Common myeloid progenitor, CD34-positive (primary cell): ENCODE measurements around the gene PLEKHO1.

Source experiments
- CTCF ChIA-PET: fragments of 350-600 bp; sonication (Branson Sonifier 250); formaldehyde crosslinking; loops from one replicate; lab custom pipeline; 2021; ENCODE audit warnings: antibody characterized with exemption; lab: Charles Lee
- POLR2A ChIA-PET: fragments of 350-600 bp; sonication (Branson Sonifier 250); formaldehyde crosslinking; loops from one replicate; lab custom pipeline; 2021; ENCODE audit warnings: antibody characterized with exemption; lab: Charles Lee
- DNase-seq, 3 donors: peaks; one replicate each; pipeline versions ENCODE4 v3.0.0 to v3.0.0-alpha.2; 2013
- H3K27ac ChIP-seq, 2 experiments: 1 replicate in 1 of 2; 2 replicates in 1 of 2; pipeline ENCODE4 v1.7.0; 2013; ENCODE audit warnings: inconsistent platforms in 2 of 2, low read length in 2 of 2, mild to moderate bottlenecking in 2 of 2, low read depth in 1 of 2, moderate library complexity in 1 of 2; ENCODE audit not compliant: severe bottlenecking in 2 of 2, insufficient read depth in 1 of 2, poor library complexity in 1 of 2
- H3K27me3 ChIP-seq, 5 experiments: replicated peaks in 2 of 5; 1 replicate in 3 of 5; 2 replicates in 2 of 5; pipeline versions ENCODE4 v1.6.1 to v1.7.0; 2013; ENCODE audit warnings: low read length in 4 of 5, mild to moderate bottlenecking in 2 of 5, moderate library complexity in 2 of 5, inconsistent platforms in 1 of 5; ENCODE audit not compliant: insufficient read depth in 5 of 5, control insufficient read depth in 4 of 5
- H3K36me3 ChIP-seq, 4 experiments: 1 replicate in 2 of 4; 2 replicates in 2 of 4; pipeline versions ENCODE4 v1.6.1 to v1.7.0; 2013; ENCODE audit warnings: low read length in 3 of 4, control low read depth in 1 of 4, mild to moderate bottlenecking in 1 of 4; ENCODE audit not compliant: control insufficient read depth in 4 of 4, insufficient read depth in 4 of 4
- H3K4me1 ChIP-seq, 4 experiments: 1 replicate in 3 of 4; 2 replicates in 1 of 4; pipeline versions ENCODE4 v1.6.1 to v1.7.1; 2013; ENCODE audit warnings: low read length in 3 of 4, mild to moderate bottlenecking in 3 of 4, control low read depth in 1 of 4, inconsistent platforms in 1 of 4, moderate library complexity in 1 of 4; ENCODE audit not compliant: control insufficient read depth in 4 of 4, insufficient read depth in 4 of 4; ENCODE audit errors: control extremely low read depth in 1 of 4
- H3K4me3 ChIP-seq, 7 experiments: 1 replicate in 4 of 7; 2 replicates in 3 of 7; pipeline versions ENCODE4 v1.5.1 to v1.7.0; 2013; ENCODE audit warnings: mild to moderate bottlenecking in 7 of 7, low read length in 6 of 7, moderate library complexity in 6 of 7, inconsistent platforms in 2 of 7, low read depth in 2 of 7, control low read depth in 1 of 7; ENCODE audit not compliant: insufficient read depth in 4 of 7, control insufficient read depth in 1 of 7; ENCODE audit errors: extremely low read depth in 1 of 7
- H3K9me3 ChIP-seq, 5 experiments: 1 replicate in 4 of 5; 2 replicates in 1 of 5; pipeline versions ENCODE4 v1.6.1 to v1.7.1; 2013; ENCODE audit warnings: low read length in 4 of 5, mild to moderate bottlenecking in 2 of 5, inconsistent platforms in 1 of 5, low read depth in 1 of 5, moderate library complexity in 1 of 5; ENCODE audit not compliant: control insufficient read depth in 4 of 5, insufficient read depth in 2 of 5; ENCODE audit errors: control extremely low read depth in 1 of 5
- WGBS: methylation state at CpG from one replicate; pipeline ENCODE4 v1.1.5; 2013; ENCODE audit not compliant: insufficient coverage; 5-methylcytosine and 5-hydroxymethylcytosine counted together

Gene PLEKHO1

DNA sequence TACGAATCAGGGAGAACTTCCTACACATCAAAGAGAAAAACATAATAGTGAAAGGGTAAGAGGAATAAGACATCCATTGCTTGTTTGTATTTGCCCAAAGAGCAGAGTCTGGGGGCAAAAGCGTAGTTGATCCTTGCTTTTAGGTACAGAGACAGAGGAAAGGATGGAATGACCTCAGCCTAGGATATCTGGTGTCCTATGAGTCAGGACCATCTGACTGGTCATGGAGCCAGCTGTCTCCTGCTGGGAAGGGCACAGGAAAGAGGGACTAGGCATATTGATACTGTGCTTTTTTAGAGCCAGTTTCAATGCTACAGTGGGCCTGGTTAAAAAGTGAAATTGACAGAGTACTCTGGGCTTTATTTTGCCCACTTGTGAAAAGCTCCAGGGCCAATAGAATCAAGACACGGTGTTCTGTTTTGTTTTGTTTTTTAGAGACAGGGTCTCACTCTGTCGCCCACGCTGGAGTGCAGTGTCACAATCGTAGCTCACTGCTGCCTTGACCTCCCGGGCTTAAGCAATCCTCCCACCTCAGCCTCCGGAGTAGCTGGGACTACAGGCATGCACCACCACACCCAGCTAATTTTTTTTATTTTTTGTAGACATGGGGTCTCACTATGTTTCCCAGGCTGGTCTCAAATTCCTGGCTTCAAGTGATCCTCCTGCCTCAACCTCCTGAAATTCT is 3.2 kb downstream of the PLEKHO1 start:
- Histone ChIP-seq H3K4me1 (peaks cover 15 to 52% (median 37%) of the 10 kb centered on the region in 4 experiments), H3K36me3 (peaks cover 14 to 57% (median 41%) of the 10 kb centered on the region in 4 experiments), H3K4me3 (no peak overlapping the region), H3K27ac (no peak overlapping the region), H3K27me3 (no peaks in the 10 kb centered on the region), H3K9me3 (no peaks in the 10 kb centered on the region)
- CTCF ChIA-PET: interaction anchor here (0.7 to 4.4 kb wide), 8 partner anchors 8 to 79 kb away, joined by 3 to 39 read pairs (median 6); no protein-coding TSS in a partner anchor
- DNase-seq: no peak
- WGBS: 92% methylated on average over 7 of the region's 8 CpGs
- POLR2A ChIA-PET: interaction anchor here (0.8 kb wide), 1 partner anchor 9 kb away, joined by 3 read pairs; no protein-coding TSS in a partner anchor

DNA sequence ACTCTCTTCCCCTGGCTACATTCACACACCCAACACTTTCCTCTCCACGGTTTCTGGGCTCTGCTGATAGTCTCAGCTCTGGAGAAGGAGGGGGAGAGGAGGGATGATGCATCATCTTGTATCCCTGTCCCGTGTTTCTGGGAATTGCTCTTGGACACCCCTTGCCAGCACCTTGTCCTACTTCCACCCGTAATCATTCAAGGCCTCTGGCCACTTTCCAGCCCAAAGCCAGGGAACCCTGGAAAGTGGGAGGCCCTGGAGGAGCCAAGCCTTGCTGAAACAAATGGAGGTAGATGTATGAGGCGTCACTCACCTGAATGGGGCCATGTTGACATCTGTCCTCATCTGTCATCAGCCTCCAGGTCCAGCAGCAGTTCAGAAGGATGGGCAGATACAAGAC is 4.4 kb downstream of the PLEKHO1 start:
- peaks cover 14 to 68% (median 46%) of the 10 kb centered on the region in 4 experiments for H3K36me3 ChIP-seq
- WGBS: 100% methylated on average over 1 of the region's 4 CpGs
- no peak overlapping the region for H3K4me3 ChIP-seq
- ChIA-PET POLR2A (no interaction called here), CTCF (interaction anchor here (2.3 kb wide), 1 partner anchor 80 kb away, joined by 8 read pairs; no protein-coding TSS in a partner anchor)
- H3K4me1 ChIP-seq: peaks cover 9 to 50% (median 38%) of the 10 kb centered on the region in 4 experiments
- no peaks in the 10 kb centered on the region for H3K9me3 ChIP-seq
- no peaks in the 10 kb centered on the region for H3K27me3 ChIP-seq
- H3K27ac ChIP-seq: peak overlapping the region in 1 of 2 experiments; percentile 12
- no peak for DNase-seq

DNA sequence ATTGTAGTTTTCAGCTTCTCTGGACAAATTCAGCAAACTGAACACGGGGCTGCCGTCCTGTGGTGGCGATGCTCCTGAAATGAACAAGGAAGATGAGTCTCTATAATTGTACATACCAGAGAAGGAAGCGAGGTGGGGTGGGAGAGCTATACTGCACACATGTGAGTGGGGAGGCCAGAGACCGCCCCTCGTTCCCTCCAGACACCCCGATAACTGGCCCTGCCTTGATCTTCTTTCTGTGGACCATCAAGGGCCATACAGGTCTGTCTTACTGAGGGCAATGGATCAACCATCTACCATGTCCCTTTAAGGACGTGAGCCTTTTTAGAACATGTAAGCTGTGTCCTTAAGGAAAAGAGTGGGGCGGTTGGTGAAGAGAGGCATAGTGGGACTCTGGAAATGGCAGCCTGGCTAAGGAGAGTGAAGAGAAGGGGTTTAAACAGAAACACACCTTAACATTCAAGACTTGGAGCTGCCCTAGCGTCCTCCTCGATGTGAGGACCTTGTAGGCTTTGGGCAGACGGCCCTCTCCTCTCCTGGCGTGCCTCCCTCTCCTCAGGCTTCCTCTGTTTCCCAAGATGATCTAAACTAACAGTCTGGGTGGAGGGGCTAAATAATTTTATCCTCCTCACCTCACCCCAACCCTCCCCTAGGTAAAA is 5.8 kb downstream of the PLEKHO1 start:
- Histone ChIP-seq H3K36me3 (peaks cover 14 to 73% (median 52%) of the 10 kb centered on the region in 4 experiments), H3K4me3 (no peak overlapping the region), H3K27me3 (no peaks in the 10 kb centered on the region), H3K27ac (peak overlapping the region in 1 of 2 experiments; percentile 39), H3K4me1 (peaks cover 15 to 61% (median 49%) of the 10 kb centered on the region in 4 experiments), H3K9me3 (no peaks in the 10 kb centered on the region)
- 100% methylated on average over 8 of the region's 13 CpGs for WGBS
- no peak for DNase-seq
- CTCF ChIA-PET: interaction anchor here (0.8 to 22.4 kb wide), 4 partner anchors 10 to 82 kb away, joined by 3 to 239 read pairs (median 6); no protein-coding TSS in a partner anchor
- POLR2A ChIA-PET: no interaction called here

DNA sequence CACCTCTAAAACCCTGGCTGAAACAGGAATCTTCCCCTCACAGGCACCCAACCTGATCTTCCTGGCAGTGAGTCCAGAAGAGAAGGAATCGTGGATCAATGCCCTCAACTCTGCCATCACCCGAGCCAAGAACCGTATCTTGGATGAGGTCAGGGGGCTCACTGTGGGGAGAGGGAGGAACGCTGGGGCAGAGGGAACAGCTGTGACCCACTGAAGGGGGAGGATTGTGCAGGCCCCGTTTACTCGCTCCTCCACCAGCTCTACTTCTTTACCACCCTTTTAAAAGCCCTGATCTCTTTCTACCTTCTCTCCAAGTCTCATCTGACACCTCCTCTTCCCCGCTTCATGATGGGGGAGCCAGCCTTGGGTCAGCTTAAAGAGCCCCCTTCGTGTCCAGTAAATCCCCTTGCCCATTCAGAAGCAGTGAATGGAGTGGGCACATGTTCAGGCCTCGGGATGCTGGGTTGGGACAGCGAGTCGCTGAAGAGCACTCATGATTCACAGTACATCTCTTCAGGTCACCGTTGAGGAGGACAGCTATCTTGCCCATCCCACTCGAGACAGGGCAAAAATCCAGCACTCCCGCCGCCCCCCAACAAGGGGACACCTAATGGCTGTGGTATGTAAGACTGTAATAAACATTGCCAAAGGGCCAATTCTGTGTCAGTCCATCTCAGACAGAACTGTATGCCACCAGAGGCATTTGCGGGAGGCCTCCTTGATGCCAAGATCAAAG is 7.3 kb downstream of the PLEKHO1 start:
- peaks cover 14 to 71% (median 51%) of the 10 kb centered on the region in 4 experiments for H3K36me3 ChIP-seq
- CTCF ChIA-PET: interaction anchor here (1.1 to 22.4 kb wide), 5 partner anchors 18 to 107 kb away, joined by 3 to 239 read pairs (median 4); no protein-coding TSS in a partner anchor
- POLR2A ChIA-PET: interaction anchor here (0.6 to 6.9 kb wide), 3 partner anchors 7 to 197 kb away, joined by 3 to 49 read pairs (median 7); partner anchors contain the start of gene PLEKHO1
- no peak overlapping the region for H3K4me3 ChIP-seq
- peak overlapping the region in 1 of 2 experiments; percentile 12 for H3K27ac ChIP-seq
- DNase-seq: no peak
- no peaks in the 10 kb centered on the region for H3K9me3 ChIP-seq
- WGBS: 97% methylated on average over 10 of the region's 16 CpGs
- no peaks in the 10 kb centered on the region for H3K27me3 ChIP-seq
- H3K4me1 ChIP-seq: peaks cover 27 to 64% (median 51%) of the 10 kb centered on the region in 4 experiments

DNA sequence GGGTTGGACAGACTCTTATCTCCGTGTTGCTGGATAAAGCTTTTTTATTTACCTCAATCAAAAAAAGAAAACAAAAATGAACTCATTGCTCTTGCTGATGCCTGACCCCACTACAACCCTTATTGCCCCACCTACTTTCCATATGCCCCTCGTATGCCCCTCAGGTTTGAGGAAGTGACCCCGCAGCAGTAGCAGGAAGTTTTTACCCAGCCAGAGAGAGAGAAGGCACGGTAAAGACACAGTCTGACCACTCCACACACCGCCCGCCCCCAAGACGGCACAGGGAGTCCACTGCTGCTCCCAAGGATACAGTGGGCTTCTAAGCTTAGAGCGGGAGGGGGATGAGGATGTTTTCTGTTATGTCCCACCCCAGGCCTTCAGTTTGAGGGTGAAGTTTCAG is 9.8 kb downstream of the PLEKHO1 start:
- DNase-seq: peak in 2 of 3 donors; percentile 57 to 65
- POLR2A ChIA-PET: interaction anchor here (0.6 to 6.9 kb wide), 3 partner anchors 9 to 73 kb away, joined by 3 to 49 read pairs (median 3); partner anchors contain the start of gene PLEKHO1
- no peaks in the 10 kb centered on the region for H3K9me3 ChIP-seq
- H3K27ac ChIP-seq: peak overlapping the region; percentile 61 to 83
- peaks cover 7 to 52% (median 34%) of the 10 kb centered on the region in 4 experiments for H3K36me3 ChIP-seq
- CTCF ChIA-PET: interaction anchor here (0.7 to 22.4 kb wide), 5 partner anchors 8 to 180 kb away, joined by 3 to 239 read pairs (median 39); partner anchors contain the start of gene PLEKHO1
- WGBS: 13% methylated on average over 5 of the region's 8 CpGs
- H3K27me3 ChIP-seq: no peaks in the 10 kb centered on the region
- H3K4me1 ChIP-seq: peaks cover 33 to 70% (median 66%) of the 10 kb centered on the region in 4 experiments
- peak overlapping the region in 6 of 7 experiments; percentile 0 to 52 (median 27) for H3K4me3 ChIP-seq

DNA sequence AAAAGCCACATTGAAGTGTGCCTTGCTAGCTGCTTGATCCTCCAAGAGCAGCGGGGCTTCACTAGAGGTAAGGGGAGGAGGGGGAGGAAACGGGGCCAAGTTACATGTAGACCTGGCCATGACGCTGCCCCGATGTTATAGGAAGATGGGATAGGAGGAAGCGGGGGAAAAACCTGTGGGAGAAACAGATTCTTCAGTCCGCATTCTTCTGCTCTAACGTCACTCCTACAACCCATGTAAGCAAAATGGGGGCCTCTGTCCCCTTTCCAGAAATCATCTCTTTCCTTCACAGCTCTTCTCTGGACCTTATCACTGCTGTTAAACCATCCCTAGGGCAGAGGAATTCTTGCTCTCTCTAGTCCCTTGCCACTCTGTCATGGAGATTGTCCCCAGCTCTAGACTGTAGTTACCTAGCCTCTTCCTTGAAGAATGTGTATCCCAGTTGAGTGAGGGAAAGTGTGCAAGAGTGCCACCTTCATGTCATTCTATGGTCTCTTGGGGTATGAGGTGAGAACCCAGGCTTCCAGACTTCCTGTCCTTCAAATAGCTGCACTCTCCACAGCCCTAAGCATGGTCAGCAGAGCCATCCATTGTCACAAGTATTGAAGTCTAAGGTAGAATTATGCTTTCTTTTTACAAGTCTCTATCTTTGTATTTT is 11.4 kb downstream of the PLEKHO1 start:
- peak in 1 of 3 donors; percentile 8 for DNase-seq
- no peaks in the 10 kb centered on the region for H3K27me3 ChIP-seq
- WGBS: 0% methylated on average over 2 of the region's 7 CpGs
- ChIA-PET CTCF (interaction anchor here (0.9 to 22.4 kb wide), 8 partner anchors 10 to 97 kb away, joined by 3 to 239 read pairs (median 13); partner anchors contain the start of gene PLEKHO1), POLR2A (interaction anchor here (0.6 to 6.9 kb wide), 4 partner anchors 8 to 92 kb away, joined by 3 to 49 read pairs (median 4); partner anchors contain the start of gene PLEKHO1)
- H3K36me3 ChIP-seq: peaks cover 5 to 37% (median 25%) of the 10 kb centered on the region in 4 experiments
- H3K9me3 ChIP-seq: no peaks in the 10 kb centered on the region
- peak overlapping the region in 5 of 7 experiments; percentile 35 to 60 (median 56) for H3K4me3 ChIP-seq
- peaks cover 43 to 86% (median 81%) of the 10 kb centered on the region in 4 experiments for H3K4me1 ChIP-seq
- H3K27ac ChIP-seq: peak overlapping the region; percentile 25 to 75
